K562 (cell line): ENCODE results near the gene PACS2. TPM values are rescaled to one million over a fixed set of nuclear protein-coding genes. Genes with fewer than 3 reads are reported as not detected.

ENCODE experiments used
- REST ChIP-seq, 2 experiments: fragments of 450-650 bp; formaldehyde crosslinking in 1 of 2; IDR thresholded peaks; 2 replicates each; pipeline versions ENCODE4 v1.4.0 to v1.6.1; 2014 to 2020; ENCODE audit warnings: mild to moderate bottlenecking in 2 of 2, borderline replicate concordance in 1 of 2, low read depth in 1 of 2
- ZSCAN32 ChIP-seq: fragments of 450-650 bp; formaldehyde crosslinking; IDR thresholded peaks from 2 replicates; pipeline ENCODE4 v1.4.0; 2020; ENCODE audit warnings: mild to moderate bottlenecking, moderate library complexity
- polyA plus RNA-seq, 8 experiments: library from polyadenylated mRNA; depleted of rRNA in 4 of 8; stranded (reverse) in 5 of 8; unstranded in 3 of 8; fragments of >200 nt; fragmentation: Nextera tagmentation in 2 of 8; fragmentation: Illumina TruSeq in 1 of 8; extraction: Ambion mirVana in 2 of 8; extraction: Trizol in 1 of 8; gene quantifications; 2 replicates each; pipeline versions ENCODE4 v1.2.1 to v1.2.3, GENCODE V29; 2011 to 2014; ENCODE audit warnings: inconsistent platforms in 1 of 8, missing spikeins in 1 of 8
- total RNA-seq, 7 experiments: library from RNA; depleted of rRNA in 6 of 7; stranded (reverse); fragments of >200 nt in 6 of 7; fragmentation: Illumina TruSeq in 2 of 7; extraction: Trizol in 2 of 7; gene quantifications; 2 replicates each; pipeline versions ENCODE4 v1.2.1 to v1.2.3, GENCODE V29; 2011 to 2021; ENCODE audit warnings: low replicate concordance in 1 of 7

The PACS2 gene
- total and polyA plus RNA-seq, 9 of the 15 experiments (the other 6 are each of a cell fraction or from before 2014, with no cell fraction given), result 0.11 to 20.8 (median 9.9) TPM

DNA sequence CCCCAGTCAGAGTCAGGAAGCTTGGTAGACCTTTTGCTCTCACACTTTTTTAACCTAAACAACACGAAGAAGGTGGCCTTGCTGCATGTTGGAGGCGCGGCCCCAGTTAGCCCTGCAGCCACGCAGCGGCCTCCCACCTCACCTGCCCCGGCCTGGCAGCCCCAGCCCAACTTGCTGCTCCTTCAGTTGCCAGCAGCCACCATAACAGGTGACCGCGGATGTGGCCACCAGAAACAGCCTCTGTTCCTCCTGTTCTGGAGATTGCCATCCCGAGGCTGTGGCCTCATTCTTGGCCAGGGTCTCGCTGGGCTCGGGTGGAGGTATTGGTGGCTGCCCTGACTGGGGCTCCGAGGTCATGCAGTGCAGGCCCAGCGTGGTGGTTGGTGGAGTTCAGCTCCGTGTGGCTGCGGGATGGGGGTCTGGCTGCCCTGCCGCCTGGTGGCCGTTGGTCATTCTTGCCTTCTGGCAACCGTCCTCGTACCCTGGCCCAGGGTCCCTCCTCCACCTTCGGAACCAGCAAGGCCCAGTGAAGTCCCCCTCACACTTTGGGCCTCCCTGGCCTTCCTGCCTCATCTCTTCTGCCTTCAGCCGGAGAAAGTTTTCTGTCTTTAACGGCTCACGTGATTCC is 63.1 kb downstream of the PACS2 start (continued):
- TF ChIP-seq REST (IDR thresholded peaks at IDR 0.05; ENCODE audit: borderline replicate concordance) (no peak), REST (CRISPR knock-in tag; IDR thresholded peaks at IDR 0.05; ENCODE audit: low read depth) (no peak), ZSCAN32 (CRISPR knock-in tag) (no peak)
